ENCODE data around the gene MARCHF11.

DNA sequence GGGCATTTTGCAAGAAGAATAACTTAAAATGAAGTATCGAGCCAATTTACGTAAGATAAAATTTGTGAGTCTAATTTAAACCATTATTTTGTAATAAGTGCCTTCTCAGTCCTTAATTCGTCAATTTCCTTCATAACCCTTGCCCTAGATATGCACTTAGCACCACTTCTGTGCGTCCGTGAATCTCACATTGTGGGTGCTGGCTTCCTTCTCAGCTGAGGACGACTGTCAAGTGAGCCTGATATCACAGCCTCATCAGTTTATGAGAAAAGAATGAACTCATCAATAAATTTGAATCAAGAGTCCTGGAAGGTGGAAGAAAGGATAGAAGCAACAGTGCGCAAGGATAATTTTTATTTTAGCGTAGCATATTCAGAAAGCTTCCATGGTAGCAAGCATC is 64.5 kb downstream of the MARCHF11 start:
- TF ChIP-seq, protein P1, sequence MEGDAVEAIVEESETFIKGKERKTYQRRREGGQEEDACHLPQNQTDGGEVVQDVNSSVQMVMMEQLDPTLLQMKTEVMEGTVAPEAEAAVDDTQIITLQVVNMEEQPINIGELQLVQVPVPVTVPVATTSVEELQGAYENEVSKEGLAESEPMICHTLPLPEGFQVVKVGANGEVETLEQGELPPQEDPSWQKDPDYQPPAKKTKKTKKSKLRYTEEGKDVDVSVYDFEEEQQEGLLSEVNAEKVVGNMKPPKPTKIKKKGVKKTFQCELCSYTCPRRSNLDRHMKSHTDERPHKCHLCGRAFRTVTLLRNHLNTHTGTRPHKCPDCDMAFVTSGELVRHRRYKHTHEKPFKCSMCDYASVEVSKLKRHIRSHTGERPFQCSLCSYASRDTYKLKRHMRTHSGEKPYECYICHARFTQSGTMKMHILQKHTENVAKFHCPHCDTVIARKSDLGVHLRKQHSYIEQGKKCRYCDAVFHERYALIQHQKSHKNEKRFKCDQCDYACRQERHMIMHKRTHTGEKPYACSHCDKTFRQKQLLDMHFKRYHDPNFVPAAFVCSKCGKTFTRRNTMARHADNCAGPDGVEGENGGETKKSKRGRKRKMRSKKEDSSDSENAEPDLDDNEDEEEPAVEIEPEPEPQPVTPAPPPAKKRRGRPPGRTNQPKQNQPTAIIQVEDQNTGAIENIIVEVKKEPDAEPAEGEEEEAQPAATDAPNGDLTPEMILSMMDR (IDR thresholded peaks at IDR 0.05; ENCODE audit: borderline replicate concordance, extremely low read depth, low read length, poor library complexity, severe bottlenecking), result no peak
- TF ChIP-seq EZH2 (IDR thresholded peaks at IDR 0.05; ENCODE audit: borderline replicate concordance, low read depth, low read length, severe bottlenecking), result no peak
